Central memory CD8-positive, alpha-beta T cell (primary cell): ENCODE data around the gene CNTN1.

Experiments
- ATAC-seq: fragments of 150-1000 bp; cut with Tn5 transposase; replicated peaks from 2 replicates; pipeline ENCODE4 v1.10.0; 2022; ENCODE audit warnings: mild to moderate bottlenecking, moderate FRiP score, moderate number of reproducible peaks; ENCODE audit not compliant: poor library complexity, severe bottlenecking; ENCODE audit errors: extremely low read depth
- DNase-seq, 2 donors: peaks; one replicate each; pipeline ENCODE4 v3.0.0; 2021; ENCODE audit warnings: low spot score in 2 of 2
- H3K27ac Mint-ChIP-seq: one replicate; pipeline ENCODE4 v1.8.0; 2022; ENCODE audit warnings: low read depth, mild to moderate bottlenecking, moderate library complexity, mixed read lengths
- H3K27me3 Mint-ChIP-seq: one replicate; pipeline ENCODE4 v1.8.0; 2022; ENCODE audit warnings: mixed read lengths
- H3K36me3 Mint-ChIP-seq: one replicate; pipeline ENCODE4 v1.8.0; 2022; ENCODE audit warnings: mild to moderate bottlenecking, moderate library complexity, mixed read lengths; ENCODE audit not compliant: insufficient read depth
- H3K4me1 Mint-ChIP-seq: one replicate; pipeline ENCODE4 v1.8.0; 2022; ENCODE audit warnings: mixed read lengths
- H3K4me3 Mint-ChIP-seq: one replicate; pipeline ENCODE4 v1.8.0; 2022; ENCODE audit warnings: mild to moderate bottlenecking, moderate library complexity, mixed read lengths
- H3K9me3 Mint-ChIP-seq: one replicate; pipeline ENCODE4 v1.8.0; 2022; ENCODE audit warnings: mixed read lengths

The CNTN1 gene

GRCh38 chr12:40837891-40838429 is 145.7 kb downstream of the CNTN1 start:
- no peak for DNase-seq
- no peaks in the 10 kb centered on the region for H3K36me3 Mint-ChIP-seq
- no peak overlapping the region for H3K4me3 Mint-ChIP-seq
- H3K9me3 Mint-ChIP-seq: peaks cover 24% of the 10 kb centered on the region
- H3K27me3 Mint-ChIP-seq: no peaks in the 10 kb centered on the region
- H3K27ac Mint-ChIP-seq: no peak overlapping the region
- ATAC-seq: no peak
- no peaks in the 10 kb centered on the region for H3K4me1 Mint-ChIP-seq

DNA sequence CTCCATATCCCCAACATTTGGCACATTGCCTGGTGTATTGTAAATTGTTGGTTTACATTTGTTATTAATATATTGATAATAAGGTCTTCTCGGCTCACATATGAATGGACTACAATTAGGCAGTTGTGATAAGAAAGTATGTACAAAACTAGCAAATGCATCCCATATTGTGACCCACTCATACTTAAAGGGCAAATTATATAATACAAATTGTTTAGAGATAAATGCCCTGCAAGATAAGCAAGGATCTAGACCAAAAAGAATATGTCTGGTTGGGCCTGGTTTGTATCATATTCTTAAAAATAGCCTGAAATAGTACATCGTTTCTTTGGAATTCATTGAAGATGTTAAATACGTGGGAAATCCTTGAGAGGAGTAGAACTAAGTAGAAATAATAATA is 151.3 kb downstream of the CNTN1 start:
- Mint-ChIP-seq H3K4me3 (no peak overlapping the region), H3K9me3 (peaks cover 12% of the 10 kb centered on the region), H3K36me3 (no peaks in the 10 kb centered on the region), H3K27ac (no peak overlapping the region), H3K4me1 (no peaks in the 10 kb centered on the region), H3K27me3 (no peaks in the 10 kb centered on the region)
- DNase-seq (no peak), ATAC-seq (no peak)

- Mint-ChIP-seq H3K27me3 (no peaks in the 10 kb centered on the region), H3K9me3 (peaks cover 31% of the 10 kb centered on the region), H3K4me1 (no peaks in the 10 kb centered on the region), H3K36me3 (no peaks in the 10 kb centered on the region), H3K27ac (no peak overlapping the region), H3K4me3 (no peak overlapping the region)
- DNase-seq: no peak
- ATAC-seq: no peak
Measured at GRCh38 chr12:40853221-40853620, 161.0 kb downstream of the CNTN1 start.

GRCh38 chr12:40854604-40855003 is 162.4 kb downstream of the CNTN1 start:
- Mint-ChIP-seq H3K9me3 (peaks cover 31% of the 10 kb centered on the region), H3K4me1 (no peaks in the 10 kb centered on the region), H3K36me3 (no peaks in the 10 kb centered on the region), H3K4me3 (no peak overlapping the region), H3K27ac (no peak overlapping the region), H3K27me3 (no peaks in the 10 kb centered on the region)
- ATAC-seq (no peak), DNase-seq (no peak)

GRCh38 chr12:40864891-40865290 is 172.7 kb downstream of the CNTN1 start:
- ATAC-seq (no peak), DNase-seq (no peak)
- H3K27me3 Mint-ChIP-seq: no peaks in the 10 kb centered on the region
- no peaks in the 10 kb centered on the region for H3K4me1 Mint-ChIP-seq
- H3K27ac Mint-ChIP-seq: no peak overlapping the region
- H3K36me3 Mint-ChIP-seq: peaks cover 2% of the 10 kb centered on the region
- peaks cover 5% of the 10 kb centered on the region for H3K9me3 Mint-ChIP-seq
- no peak overlapping the region for H3K4me3 Mint-ChIP-seq

GRCh38 chr12:40870981-40871380 is 178.7 kb downstream of the CNTN1 start:
- Mint-ChIP-seq H3K27ac (no peak overlapping the region), H3K4me1 (no peaks in the 10 kb centered on the region), H3K4me3 (no peak overlapping the region), H3K27me3 (no peaks in the 10 kb centered on the region), H3K9me3 (peaks cover 11% of the 10 kb centered on the region), H3K36me3 (peaks cover 2% of the 10 kb centered on the region)
- DNase-seq (no peak), ATAC-seq (no peak)

DNA sequence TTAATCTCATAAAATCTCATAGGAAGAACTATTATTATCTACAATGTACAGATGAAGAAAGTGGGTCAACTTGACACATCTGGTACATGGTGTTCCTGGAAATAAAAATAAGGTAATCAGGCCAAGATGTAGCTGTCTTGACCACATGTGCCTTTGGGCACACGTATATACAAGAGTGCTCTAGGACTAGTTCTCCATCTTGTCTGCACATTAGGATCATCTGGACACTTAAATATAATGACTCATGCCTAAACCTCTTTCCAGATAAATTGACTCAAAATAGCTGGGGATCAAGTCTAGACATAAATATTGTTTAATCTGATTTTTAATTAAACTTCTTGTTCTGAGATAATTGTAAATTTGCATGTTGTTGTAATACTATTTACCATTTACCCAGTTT is 182.6 kb downstream of the CNTN1 start:
- no peaks in the 10 kb centered on the region for H3K4me1 Mint-ChIP-seq

GRCh38 chr12:40889329-40889728 is 197.1 kb downstream of the CNTN1 start:
- DNase-seq: no peak
- H3K27ac Mint-ChIP-seq: no peak overlapping the region
- no peak overlapping the region for H3K4me3 Mint-ChIP-seq
- no peaks in the 10 kb centered on the region for H3K36me3 Mint-ChIP-seq
- H3K4me1 Mint-ChIP-seq: no peaks in the 10 kb centered on the region
- H3K9me3 Mint-ChIP-seq: no peaks in the 10 kb centered on the region
- no peaks in the 10 kb centered on the region for H3K27me3 Mint-ChIP-seq
- ATAC-seq: no peak

More for the DNA sequence above, 182.6 kb downstream of the CNTN1 start:
- DNase-seq: no peak
- Mint-ChIP-seq H3K4me3 (no peak overlapping the region), H3K27me3 (no peaks in the 10 kb centered on the region), H3K9me3 (peaks cover 6% of the 10 kb centered on the region), H3K36me3 (no peaks in the 10 kb centered on the region), H3K27ac (no peak overlapping the region)
- ATAC-seq: no peak

DNA sequence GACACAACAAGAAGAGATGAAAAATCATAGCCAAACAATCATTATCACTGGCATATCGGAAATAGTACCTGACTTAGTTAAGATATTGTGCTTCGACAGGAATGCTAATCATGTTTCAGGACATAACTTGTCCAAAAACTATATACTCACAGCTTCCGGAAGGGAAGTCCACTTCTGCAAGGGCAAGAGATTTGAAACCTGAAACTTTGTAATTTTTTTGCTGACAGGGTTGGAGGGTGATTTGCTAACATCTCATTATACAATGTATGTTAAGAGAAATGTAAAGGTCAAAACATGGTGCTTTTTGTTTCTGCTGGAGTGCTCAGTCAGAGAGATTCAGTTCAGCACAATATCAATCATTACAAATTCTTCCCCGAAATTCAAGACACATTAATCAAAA is 200.3 kb downstream of the CNTN1 start:
- Mint-ChIP-seq H3K9me3 (no peaks in the 10 kb centered on the region), H3K36me3 (no peaks in the 10 kb centered on the region), H3K27ac (no peak overlapping the region), H3K4me3 (no peak overlapping the region), H3K27me3 (no peaks in the 10 kb centered on the region), H3K4me1 (no peaks in the 10 kb centered on the region)
- no peak for DNase-seq
- no peak for ATAC-seq

- no peaks in the 10 kb centered on the region for H3K4me1 Mint-ChIP-seq
- H3K4me3 Mint-ChIP-seq: no peak overlapping the region
- no peaks in the 10 kb centered on the region for H3K9me3 Mint-ChIP-seq
- no peaks in the 10 kb centered on the region for H3K36me3 Mint-ChIP-seq
- H3K27me3 Mint-ChIP-seq: no peaks in the 10 kb centered on the region
- ATAC-seq (no peak), DNase-seq (no peak)
- H3K27ac Mint-ChIP-seq: no peak overlapping the region
Measured at GRCh38 chr12:40898505-40898904, 206.3 kb downstream of the CNTN1 start.

- H3K27me3 Mint-ChIP-seq: no peaks in the 10 kb centered on the region
- ATAC-seq (no peak), DNase-seq (no peak)
- H3K27ac Mint-ChIP-seq: no peak overlapping the region
- no peaks in the 10 kb centered on the region for H3K9me3 Mint-ChIP-seq
- H3K4me3 Mint-ChIP-seq: no peak overlapping the region
- H3K36me3 Mint-ChIP-seq: no peaks in the 10 kb centered on the region
- H3K4me1 Mint-ChIP-seq: no peaks in the 10 kb centered on the region
Measured at GRCh38 chr12:40903040-40903439, 210.8 kb downstream of the CNTN1 start.

DNA sequence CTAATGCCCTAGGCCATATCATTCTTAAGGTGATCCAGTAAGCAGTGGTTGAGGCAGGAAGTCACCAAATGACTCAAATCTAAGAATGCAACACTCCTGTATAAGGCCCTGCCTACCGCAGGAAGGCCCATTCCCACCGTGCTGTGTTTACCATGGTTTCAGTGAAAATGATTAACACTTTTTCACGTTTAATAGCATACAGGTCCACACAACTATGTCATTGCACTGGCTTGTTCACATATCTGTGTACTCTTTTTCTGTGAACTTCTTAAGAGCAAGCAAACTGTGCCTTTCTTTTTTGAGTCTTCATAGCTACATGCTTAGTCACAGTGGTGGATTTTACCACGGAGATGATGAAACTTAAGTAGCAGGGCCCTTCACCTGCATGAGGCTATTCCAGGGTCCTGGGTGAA is 214.9 kb downstream of the CNTN1 start:
- Mint-ChIP-seq H3K27me3 (no peaks in the 10 kb centered on the region), H3K9me3 (no peaks in the 10 kb centered on the region), H3K4me3 (no peak overlapping the region), H3K4me1 (no peaks in the 10 kb centered on the region), H3K36me3 (no peaks in the 10 kb centered on the region), H3K27ac (no peak overlapping the region)
- ATAC-seq: no peak
- DNase-seq: no peak

DNA sequence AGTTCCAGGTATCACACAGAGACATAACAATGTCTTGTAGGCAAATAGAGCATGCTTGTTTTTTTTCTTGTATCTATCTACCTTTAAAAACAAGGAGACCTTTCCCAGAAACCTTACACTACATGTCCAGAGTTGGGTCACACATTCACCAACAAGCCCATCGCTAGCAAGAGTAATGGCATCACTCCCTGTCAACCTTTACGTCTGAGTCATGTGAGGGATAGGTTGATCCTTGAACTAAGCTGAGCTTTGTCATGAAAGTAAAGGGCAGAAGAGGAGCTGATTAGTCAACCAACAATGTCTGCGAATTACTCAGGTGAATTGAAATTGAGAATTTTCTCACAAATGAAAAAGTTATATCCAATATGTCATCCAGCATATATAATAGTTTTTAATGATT is 219.4 kb downstream of the CNTN1 start:
- Mint-ChIP-seq H3K27ac (no peak overlapping the region), H3K27me3 (no peaks in the 10 kb centered on the region), H3K9me3 (no peaks in the 10 kb centered on the region), H3K36me3 (no peaks in the 10 kb centered on the region), H3K4me1 (no peaks in the 10 kb centered on the region), H3K4me3 (no peak overlapping the region)
- ATAC-seq (no peak), DNase-seq (no peak)

GRCh38 chr12:40915172-40915571 is 222.9 kb downstream of the CNTN1 start:
- Mint-ChIP-seq H3K4me3 (no peak overlapping the region), H3K4me1 (no peaks in the 10 kb centered on the region), H3K27me3 (no peaks in the 10 kb centered on the region), H3K27ac (no peak overlapping the region), H3K9me3 (no peaks in the 10 kb centered on the region), H3K36me3 (no peaks in the 10 kb centered on the region)
- ATAC-seq (no peak), DNase-seq (no peak)
